ENCODE measurements around the gene RNF152. TPM values are rescaled to one million over a fixed set of nuclear protein-coding genes. Genes with fewer than 3 reads are reported as not detected.

RNF152 gene
- total RNA-seq, 3 donors from 2014 or later = 8.6 to 64.5 (median 31.5) TPM

DNA sequence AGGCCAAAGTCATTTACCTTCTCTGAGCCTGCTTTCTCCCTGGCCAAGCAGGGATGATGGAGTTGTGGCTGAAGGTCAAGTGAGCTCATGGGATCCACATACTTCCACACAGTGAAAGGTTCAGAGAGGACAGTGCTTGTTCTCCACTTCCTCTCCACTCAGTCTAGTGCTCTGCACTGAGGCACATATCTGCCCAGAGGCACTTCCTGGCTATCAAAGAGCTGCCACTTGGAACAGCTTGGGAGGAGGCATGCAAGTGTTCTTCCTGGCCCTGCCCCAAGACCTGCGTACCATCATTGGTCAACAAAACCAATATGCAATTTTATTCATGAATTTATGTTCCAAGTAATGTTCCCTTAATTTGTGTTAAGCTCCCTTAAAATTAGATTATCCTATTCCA, 71.9 kb downstream of the RNF152 start:
- H3K27ac ChIP-seq = no peak overlapping the region
- TF ChIP-seq, protein P1, sequence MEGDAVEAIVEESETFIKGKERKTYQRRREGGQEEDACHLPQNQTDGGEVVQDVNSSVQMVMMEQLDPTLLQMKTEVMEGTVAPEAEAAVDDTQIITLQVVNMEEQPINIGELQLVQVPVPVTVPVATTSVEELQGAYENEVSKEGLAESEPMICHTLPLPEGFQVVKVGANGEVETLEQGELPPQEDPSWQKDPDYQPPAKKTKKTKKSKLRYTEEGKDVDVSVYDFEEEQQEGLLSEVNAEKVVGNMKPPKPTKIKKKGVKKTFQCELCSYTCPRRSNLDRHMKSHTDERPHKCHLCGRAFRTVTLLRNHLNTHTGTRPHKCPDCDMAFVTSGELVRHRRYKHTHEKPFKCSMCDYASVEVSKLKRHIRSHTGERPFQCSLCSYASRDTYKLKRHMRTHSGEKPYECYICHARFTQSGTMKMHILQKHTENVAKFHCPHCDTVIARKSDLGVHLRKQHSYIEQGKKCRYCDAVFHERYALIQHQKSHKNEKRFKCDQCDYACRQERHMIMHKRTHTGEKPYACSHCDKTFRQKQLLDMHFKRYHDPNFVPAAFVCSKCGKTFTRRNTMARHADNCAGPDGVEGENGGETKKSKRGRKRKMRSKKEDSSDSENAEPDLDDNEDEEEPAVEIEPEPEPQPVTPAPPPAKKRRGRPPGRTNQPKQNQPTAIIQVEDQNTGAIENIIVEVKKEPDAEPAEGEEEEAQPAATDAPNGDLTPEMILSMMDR (IDR thresholded peaks at IDR 0.05) = no peak
- intact Hi-C loops (cut with DNase I; ENCODE audit: low total_unique reads) = no loop called here
- no peaks in the 10 kb centered on the region for H3K4me1 ChIP-seq
- H3K36me3 ChIP-seq = no peaks in the 10 kb centered on the region
- no peak overlapping the region for H3K4me3 ChIP-seq
- H3K27me3 ChIP-seq = no peaks in the 10 kb centered on the region
- no peak for DNase-seq (ENCODE audit: low spot score in 2 of 2)
- H3K9me3 ChIP-seq = no peaks in the 10 kb centered on the region

- intact Hi-C loops (cut with DNase I; ENCODE audit: low total_unique reads) = no loop called here
- Histone ChIP-seq H3K27ac (no peak overlapping the region), H3K27me3 (no peaks in the 10 kb centered on the region), H3K9me3 (no peaks in the 10 kb centered on the region), H3K4me1 (no peaks in the 10 kb centered on the region), H3K36me3 (no peaks in the 10 kb centered on the region), H3K4me3 (no peak overlapping the region)
- no peak for TF ChIP-seq POLR2A (IDR thresholded peaks at IDR 0.05)
- TF ChIP-seq POLR2AphosphoS5 (IDR thresholded peaks at IDR 0.05) = no peak
- TF ChIP-seq, protein P1 (IDR thresholded peaks at IDR 0.05) = no peak
- no peak for DNase-seq (ENCODE audit: low spot score in 2 of 2)
These were observed 75.7 kb downstream of the RNF152 start for GRCh38 chr18:61817086-61817485.

GRCh38 chr18:61815885-61816470, 76.8 kb downstream of the RNF152 start:
- intact Hi-C loops (cut with DNase I; ENCODE audit: low total_unique reads) = no loop called here
- Histone ChIP-seq H3K27ac (no peak overlapping the region), H3K27me3 (no peaks in the 10 kb centered on the region), H3K9me3 (no peaks in the 10 kb centered on the region), H3K36me3 (no peaks in the 10 kb centered on the region), H3K4me3 (no peak overlapping the region), H3K4me1 (no peaks in the 10 kb centered on the region)
- TF ChIP-seq, protein P1 (IDR thresholded peaks at IDR 0.05) = no peak
- TF ChIP-seq POLR2AphosphoS5 (IDR thresholded peaks at IDR 0.05) = no peak
- TF ChIP-seq POLR2A (IDR thresholded peaks at IDR 0.05) = no peak
- DNase-seq (ENCODE audit: low spot score in 2 of 2) = no peak

DNA sequence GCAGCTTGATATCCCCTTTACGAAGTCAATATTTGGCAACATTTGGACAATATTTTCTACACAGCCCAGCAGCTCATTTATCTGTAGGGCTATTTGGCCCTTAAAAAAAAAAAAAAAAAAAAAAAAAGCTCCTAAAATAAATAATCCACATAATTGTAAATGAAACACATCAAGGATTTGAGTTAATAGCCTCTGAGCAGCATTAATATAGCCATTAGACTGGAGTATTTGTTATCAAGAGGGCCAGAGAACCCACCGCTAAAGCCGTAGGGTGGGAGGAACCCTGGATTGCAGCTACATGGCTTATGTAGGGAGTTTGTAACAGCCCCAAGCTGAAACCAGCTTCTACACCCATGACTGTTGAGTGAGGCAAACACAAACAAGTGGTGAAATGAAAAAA, 84.5 kb downstream of the RNF152 start:
- Histone ChIP-seq H3K27me3 (no peaks in the 10 kb centered on the region), H3K9me3 (no peaks in the 10 kb centered on the region), H3K4me3 (no peak overlapping the region), H3K4me1 (no peaks in the 10 kb centered on the region), H3K36me3 (no peaks in the 10 kb centered on the region), H3K27ac (no peak overlapping the region)
- no peak for TF ChIP-seq POLR2AphosphoS5 (IDR thresholded peaks at IDR 0.05)
- TF ChIP-seq POLR2A (IDR thresholded peaks at IDR 0.05) = no peak
- TF ChIP-seq, protein P1 (IDR thresholded peaks at IDR 0.05) = no peak
- intact Hi-C loops (cut with DNase I; ENCODE audit: low total_unique reads) = no loop called here
- no peak for DNase-seq (ENCODE audit: low spot score in 2 of 2)

GRCh38 chr18:61803393-61803792, 89.4 kb downstream of the RNF152 start:
- no peaks in the 10 kb centered on the region for H3K27me3 ChIP-seq
- H3K4me3 ChIP-seq = no peak overlapping the region
- intact Hi-C loops (cut with DNase I; ENCODE audit: low total_unique reads) = no loop called here
- H3K4me1 ChIP-seq = no peaks in the 10 kb centered on the region
- H3K27ac ChIP-seq = no peak overlapping the region
- TF ChIP-seq POLR2A (IDR thresholded peaks at IDR 0.05) = no peak
- TF ChIP-seq, protein P1 (IDR thresholded peaks at IDR 0.05) = no peak
- TF ChIP-seq POLR2AphosphoS5 (IDR thresholded peaks at IDR 0.05) = no peak
- no peak for DNase-seq (ENCODE audit: low spot score in 2 of 2)
- H3K9me3 ChIP-seq = no peaks in the 10 kb centered on the region
- no peaks in the 10 kb centered on the region for H3K36me3 ChIP-seq
